Cardiac septum (tissue), 1 donor: ENCODE measurements around the gene NRCAM. TPM values are rescaled to one million over a fixed set of nuclear protein-coding genes. Genes with fewer than 3 reads are reported as not detected.

Source experiments
- DNase-seq: peaks from one replicate; pipeline ENCODE4 v3.0.0-alpha.2; 2020; ENCODE audit warnings: low spot score
- intact Hi-C: fragments of 100-400 bp; cut with DNase I; formaldehyde crosslinking; loops from one replicate; pipeline ENCODE4 v1.14.0; 2022
- total RNA-seq: library from RNA; stranded (reverse); fragmentation: NEBNext Ultra II Directional; extraction: Animal tissue kit (Norgen Biotek cat#: 25700); gene quantifications from one replicate; pipeline ENCODE4 v1.2.1, GENCODE V29; 2021
- donor health status: DM: no; HTN: no; CAD: no.

Gene NRCAM
- total RNA-seq, 1 donor from 2014 or later = 0.57 TPM

DNA sequence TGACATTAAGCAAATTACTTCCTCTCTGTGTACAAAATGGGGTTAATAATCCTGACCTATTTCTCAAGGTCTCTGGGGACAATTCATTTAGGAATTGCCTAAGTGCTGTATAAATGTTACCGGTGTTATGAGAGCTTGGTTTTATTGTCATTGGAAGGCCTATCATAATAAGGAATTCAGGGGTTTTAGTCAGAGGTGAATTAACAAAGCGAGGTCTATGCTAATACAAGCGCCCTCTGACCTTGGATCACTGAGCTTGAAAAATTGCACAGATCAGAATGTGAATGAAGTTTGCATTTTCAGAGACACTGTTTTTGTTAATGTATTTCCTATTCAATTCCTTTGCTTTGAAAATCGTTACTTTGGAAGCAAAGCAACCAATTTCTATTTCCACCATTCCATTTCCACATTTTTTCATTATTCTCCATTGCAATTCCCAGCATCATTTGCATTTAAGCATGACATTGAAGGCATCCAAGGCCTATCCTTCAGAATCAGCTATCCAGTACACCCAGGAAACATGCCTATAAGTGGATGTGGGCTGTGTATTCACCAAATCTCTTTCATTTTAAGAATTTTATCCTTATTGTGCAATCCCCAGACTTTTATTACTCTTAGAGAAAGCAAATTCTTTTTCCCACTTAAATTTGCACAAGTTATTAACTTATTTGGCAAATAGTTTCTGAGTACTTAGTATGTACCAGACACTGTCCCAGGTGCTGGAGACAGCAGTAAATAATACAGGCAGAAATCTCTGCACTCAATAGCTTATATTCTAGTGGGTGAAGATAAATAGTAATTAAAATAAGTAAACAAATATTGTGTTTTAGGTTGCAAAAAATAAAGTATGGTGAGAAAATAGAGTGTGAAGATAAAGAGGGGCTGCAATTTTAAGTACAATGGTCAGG, 133.1 kb downstream of the NRCAM start:
- intact Hi-C loops = no loop called here
- no peak for DNase-seq

DNA sequence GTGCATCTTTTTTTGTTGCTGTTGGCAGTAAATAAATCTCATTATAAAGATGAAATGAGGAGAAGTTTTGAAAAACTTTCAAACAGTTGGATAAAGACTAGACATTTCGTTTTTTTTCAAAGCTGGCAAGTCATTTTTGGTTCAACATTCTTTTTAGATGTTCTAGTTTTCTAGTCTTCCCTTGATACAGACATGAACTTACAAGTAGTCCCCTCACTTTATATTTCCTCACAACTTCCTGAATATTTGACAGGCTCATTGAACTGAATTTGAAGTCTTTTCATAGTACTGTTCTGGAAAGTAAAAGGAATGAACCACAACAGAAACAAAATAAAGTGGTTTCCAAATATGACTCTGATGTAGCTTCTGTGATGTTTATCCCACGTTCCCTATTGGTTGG, 134.2 kb downstream of the NRCAM start:
- DNase-seq = no peak
- intact Hi-C loops = no loop called here

DNA sequence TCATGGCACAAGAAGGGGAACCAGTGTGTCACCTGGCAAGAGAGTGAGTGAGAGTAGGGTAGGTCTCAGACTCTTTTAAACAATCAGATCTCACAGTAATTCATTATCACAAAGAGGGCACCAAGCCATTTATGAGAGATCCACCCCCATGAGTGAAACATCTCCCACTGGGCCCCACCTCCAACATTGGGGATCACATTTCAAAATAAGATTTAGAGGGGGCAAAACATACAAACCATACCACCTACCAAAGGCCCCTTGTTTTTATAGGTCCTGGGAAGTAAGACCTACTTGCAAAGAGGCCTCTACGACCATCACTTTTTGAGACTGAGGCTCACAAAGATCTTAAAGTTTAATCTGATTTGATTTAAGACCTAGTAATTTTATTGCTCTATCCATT, 134.9 kb downstream of the NRCAM start:
- intact Hi-C loops = no loop called here
- DNase-seq = no peak

DNA sequence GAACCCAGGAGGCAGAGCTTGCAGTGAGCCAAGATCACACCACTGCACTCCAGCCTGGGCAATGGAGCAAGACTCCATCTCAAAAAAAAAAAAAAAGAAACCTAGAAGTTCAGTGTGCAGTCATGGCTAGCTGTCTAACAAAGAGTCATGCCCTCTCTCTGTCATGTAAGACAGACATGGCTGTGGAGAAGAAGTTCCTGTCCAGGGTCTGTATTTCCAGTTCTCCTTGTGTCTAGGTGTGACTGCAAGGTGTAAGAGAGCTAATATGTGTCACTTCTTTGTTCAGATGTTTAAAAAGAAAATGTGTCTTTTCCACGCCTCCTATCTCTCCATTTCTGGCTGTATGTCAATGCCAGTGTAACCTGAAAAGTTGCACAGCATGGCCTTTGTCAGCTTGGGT, 139.5 kb downstream of the NRCAM start:
- intact Hi-C loops = no loop called here
- DNase-seq = no peak

DNA sequence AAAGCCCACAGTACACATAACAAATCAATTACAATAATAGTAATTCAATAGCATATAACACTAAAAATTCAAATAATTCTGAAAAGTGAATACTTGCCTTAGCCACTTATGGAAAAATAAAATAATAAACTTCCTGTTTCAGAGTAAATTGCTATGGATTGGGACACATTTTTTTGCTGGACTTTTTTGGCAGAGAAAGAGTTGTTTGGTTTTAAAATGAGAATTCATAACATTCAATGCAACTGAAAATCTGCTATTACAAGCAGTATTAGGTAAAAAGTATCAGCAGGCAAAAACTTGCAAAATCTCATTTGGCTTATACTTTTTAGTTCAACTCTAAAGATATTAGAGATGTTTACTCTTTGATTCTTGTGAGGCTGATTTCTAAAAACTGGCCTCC, 141.7 kb downstream of the NRCAM start:
- DNase-seq = no peak
- intact Hi-C loops = no loop called here

DNA sequence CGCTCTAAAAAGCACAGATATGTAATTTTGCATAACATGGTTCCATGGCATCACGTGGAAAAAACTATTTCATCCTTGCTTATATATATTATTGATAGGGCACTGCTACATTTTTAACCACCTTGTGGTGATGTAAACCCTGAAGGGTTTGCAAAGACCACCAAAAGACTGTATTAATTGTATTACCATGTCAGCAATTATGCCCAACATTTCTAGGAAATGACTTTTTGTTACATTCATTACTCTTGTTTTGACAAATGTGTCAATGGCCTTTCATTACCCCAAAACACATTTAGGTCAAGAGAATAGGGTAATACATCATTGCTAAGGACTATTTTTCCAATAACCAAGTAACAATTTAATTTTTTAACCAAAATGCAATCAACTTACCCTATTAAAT, 142.2 kb downstream of the NRCAM start:
- DNase-seq = no peak
- intact Hi-C loops = no loop called here

DNA sequence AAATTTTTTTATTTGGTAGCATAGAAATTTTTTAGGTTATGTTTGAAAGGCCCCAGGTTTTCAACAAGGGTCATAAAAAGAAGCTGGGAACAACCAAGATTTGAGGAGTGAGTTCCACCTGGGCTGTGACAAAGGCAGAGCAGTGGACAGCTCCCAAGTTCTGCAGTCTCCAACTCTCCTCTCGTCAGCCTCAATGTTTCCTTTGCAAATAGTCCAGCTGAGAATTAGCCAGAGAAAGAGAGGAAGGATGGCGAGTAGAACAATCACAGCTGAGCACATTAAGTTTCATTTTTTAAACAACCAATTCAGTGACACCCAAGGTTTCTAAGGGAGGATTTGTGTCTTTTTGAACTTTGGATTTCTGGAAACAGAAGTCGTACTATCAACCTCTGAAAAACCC, 143.2 kb downstream of the NRCAM start:
- intact Hi-C loops = no loop called here
- DNase-seq = no peak

DNA sequence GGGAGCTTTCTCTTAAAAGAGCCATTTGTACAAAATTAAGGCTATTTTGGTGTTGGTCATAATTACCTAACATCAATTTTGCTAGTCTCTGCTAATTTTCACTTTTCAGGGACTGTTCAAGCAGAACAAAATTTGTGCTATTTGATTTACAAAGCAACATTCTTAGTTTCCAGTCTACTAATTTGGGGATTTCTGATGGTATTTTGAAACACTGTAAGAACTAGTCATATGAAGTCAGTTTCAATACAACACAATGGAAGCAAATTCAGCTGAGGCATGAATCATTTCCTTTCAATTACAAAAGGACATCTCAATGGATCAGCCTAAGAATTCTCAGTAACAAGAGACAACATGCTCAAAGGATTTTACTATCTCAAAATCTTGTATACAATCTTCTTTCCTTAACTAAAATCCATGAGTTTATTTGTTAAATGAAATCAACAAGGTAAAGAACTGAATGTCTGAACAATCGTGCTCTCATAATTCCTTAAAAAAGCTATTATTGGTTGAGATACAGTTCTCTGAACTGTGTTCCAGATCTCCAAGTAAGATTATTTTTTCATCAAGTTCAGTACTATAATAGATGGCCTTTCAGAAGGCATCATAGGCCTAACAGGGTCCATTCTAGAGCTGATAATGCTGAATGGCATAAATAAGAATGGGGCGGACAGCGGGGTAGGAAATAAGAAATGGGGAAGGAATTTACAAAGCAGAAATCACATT, 144.6 kb downstream of the NRCAM start:
- intact Hi-C loops = no loop called here
- no peak for DNase-seq

DNA sequence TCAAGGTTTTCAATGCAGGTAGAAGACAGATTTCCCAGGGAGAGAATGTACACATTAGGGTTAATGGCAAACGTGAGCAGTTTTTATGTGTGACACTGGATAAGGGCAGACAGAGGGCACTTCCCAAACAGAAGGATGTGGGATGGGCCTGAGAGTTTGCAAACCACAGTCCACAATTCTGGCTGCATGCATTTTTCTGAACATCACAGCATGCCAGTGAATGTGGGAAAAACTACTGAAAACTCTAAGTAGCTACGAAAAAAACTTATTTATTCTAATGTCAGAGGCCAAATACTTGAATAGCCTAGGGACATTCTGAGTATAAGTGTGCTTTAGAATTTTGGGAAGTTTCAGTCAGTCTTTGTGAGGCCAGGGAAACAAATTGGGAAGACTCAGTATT, 145.9 kb downstream of the NRCAM start:
- no peak for DNase-seq
- intact Hi-C loops = no loop called here

DNA sequence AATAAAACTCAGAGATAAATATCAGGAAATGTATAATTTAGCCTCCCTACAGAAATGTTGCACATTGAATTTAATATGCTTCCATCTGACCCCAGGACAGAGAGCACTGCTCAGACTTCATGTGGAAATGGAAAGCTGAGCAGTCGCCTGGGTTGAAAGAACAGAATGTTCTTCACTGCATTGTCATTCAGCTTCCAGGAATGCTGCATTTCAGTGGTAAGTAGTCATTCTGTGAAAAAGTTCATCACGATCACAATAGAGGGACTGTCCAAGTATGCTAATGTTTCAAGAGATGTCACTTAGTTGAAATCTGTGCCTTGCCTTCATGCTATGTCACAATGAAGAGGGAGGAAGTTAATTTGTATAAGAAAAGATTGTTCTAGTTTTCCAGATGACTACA, 147.3 kb downstream of the NRCAM start:
- DNase-seq = no peak
- intact Hi-C loops = no loop called here

DNA sequence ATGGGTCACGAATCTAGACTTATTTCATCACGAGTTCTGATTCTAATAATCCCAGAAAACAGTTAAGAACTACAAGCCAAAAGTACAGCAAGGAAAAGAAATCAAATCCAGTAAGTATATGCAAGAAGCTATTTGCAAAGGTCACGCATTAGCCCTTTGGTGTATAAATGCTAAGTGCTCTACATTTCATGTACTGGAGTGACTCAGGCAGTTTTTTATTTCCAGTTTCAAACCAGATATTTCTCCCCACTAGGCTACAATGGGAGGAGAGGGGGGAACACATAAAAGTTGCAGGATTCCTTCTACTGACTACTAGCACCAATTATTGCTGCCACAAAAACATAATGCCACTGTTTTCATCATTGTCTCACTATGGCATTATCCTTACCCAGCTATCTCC, 148.0 kb downstream of the NRCAM start:
- DNase-seq = no peak
- intact Hi-C loops = no loop called here

DNA sequence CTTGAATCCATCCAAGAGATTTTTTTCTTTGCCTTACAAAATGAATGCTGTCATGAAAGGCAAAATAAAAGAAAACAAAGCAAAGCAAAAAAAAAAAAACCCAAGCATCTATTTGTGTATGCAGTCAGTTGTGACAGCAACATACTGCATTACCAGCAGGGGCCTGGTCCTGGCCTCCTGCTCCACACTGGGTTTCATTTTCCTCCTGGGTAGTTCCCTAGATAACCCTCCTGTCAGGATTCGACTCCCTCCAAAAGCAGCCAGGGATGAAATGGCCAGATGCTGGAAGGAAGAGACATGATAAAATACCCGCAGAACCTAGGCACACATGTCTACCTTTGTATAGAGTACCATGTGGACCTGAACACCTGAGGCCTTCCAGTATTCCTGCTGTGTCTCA, 148.6 kb downstream of the NRCAM start:
- intact Hi-C loops = no loop called here
- no peak for DNase-seq

DNA sequence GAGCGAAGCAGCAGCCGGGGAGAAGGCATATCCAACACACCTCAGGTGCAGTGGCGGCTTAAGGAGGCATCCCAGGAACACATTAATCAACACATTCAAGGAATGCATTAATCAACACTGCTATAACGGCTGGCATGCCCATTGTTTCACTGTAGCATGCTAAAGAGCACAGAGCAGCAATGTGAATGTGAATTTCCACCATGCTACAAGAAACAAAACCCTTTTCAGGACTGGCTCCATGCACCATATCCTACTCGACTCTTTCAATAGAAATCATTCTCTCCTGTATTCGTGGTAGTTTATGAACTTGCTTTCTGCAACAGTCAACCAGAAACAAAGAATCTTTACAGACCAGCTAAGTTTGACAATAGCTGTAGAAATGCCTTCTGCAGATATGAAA, 149.0 kb downstream of the NRCAM start:
- no peak for DNase-seq
- intact Hi-C loops = no loop called here

DNA sequence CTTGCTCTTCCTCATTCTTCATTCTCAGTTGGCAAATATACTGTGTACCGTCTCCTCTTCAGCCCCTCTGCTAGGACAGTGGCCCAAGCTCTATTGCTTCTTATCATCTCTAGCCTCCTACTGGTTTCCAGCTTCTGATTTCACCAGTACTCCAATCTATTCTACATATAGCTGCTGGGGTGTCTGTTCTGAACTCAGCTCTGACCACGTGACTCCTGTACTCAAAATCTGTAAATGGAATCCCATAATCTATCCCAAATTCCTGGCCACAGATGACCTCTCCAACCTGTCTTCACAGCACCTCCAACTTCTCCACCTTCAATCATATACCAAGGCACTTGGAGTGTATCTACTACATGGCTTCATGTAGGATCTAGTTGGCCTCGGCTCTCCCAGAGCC, 152.9 kb downstream of the NRCAM start:
- DNase-seq = no peak
- intact Hi-C loops = no loop called here

DNA sequence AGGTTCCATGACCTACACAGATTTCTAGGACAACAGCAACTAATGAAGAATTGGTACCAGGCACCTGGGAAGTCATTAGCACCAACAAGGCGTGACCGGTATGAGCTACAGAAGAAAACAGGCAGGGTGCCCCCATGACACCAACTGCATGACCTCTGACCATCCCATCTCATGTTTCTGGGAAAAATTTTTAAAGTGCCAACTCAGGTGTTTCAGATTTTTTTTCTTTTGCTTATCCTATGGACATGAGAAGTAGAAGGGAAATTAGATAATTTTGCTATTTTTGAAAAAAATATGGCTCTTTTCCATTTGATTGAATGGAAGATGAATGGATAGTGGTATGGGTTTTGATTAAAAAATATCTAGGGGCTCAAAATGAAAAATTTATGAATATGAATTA, 154.8 kb downstream of the NRCAM start:
- no peak for DNase-seq
- intact Hi-C loops = no loop called here

DNA sequence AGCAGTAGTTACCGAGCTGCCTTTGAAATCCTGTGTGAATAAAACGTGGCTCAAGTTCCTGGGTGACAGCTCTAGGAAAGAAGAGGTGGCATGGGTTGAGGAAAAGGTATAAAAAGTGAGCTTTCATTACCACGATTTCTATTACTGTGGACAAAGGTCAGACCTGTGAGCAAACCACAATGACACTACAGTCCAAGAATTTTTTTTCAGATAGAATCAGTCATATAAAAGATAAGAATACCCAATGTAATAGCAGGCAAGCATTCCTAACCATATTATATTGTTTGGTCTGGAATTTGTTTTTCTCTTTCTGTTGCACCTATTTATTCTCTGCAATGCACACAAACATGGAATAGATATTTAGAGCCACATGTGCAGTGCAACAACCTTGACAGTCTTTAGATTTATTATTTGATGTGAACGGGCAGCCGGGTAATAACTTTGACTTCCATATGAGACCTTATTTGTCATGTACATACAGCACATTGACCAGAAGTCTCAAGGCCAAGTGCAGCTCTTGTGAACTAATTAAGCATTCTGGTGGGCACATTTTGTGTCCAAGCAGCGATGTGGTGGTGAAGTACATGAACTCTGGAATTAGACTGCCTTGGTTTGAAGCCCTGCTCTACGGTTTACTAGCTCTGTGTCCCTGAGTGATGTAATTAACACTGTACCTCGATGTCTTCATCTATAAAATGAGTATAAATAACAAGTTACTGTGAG, 156.8 kb downstream of the NRCAM start:
- no peak for DNase-seq
- intact Hi-C loops = no loop called here

DNA sequence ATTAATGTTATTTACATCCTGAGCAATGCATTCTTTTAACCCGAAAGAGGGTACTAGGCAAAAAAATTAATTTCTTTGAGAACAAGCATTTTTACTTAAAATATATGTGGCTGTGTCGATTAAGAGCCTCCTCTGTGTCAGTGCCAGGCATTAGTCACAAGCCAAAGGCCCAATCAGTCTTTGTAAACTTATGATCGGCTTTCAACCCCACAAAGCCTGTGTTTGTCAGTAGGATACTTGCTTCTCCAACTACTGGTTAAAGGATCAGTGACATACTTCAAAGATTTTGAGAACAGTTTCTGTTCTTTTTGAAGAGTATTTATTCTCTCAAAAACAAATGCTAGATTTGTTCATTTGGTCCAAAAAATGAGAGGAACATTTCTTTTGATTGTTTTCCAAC, 159.3 kb downstream of the NRCAM start:
- no peak for DNase-seq
- intact Hi-C loops = no loop called here

DNA sequence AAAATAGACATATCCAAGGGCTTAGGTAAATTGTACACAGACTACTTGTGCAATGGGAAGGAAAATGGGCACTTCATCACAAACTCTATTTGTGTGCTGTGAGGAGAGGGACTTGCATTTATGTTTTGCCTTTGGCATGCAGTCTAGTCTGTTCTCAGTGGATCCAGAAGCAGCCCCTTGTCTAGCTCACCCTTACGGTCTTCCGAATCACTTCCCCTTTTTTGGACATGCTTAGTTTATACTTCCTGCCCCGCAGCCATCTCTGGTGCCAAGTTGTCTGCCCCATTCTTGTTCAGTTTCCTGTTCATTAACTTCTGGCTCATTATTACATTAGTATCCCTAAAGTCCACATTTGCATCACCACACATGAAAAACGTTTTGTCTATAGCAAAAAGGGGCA, 161.6 kb downstream of the NRCAM start:
- intact Hi-C loops = no loop called here
- DNase-seq = no peak

DNA sequence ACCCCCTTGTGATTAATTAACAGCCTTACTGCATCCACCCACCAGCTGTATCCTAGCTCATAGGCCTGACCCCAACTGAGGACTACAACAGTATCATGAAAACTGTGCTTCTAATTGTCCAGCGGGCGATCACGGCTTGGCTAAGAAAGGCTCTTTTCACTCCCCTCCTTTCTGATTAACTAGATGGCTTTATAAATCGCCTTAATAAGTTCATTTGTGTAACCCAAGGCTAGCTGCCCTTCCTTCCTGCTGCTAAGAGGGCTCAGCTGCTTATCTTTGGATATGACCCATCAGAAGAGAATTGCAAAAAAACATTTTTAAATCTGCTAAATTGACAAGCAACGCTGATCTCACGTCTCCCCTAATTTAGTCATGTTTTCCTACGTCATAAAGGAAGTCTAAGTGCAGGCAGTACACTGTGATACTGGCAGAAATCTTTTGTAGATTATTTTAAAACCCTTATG, 163.1 kb downstream of the NRCAM start:
- intact Hi-C loops = no loop called here
- DNase-seq = no peak

DNA sequence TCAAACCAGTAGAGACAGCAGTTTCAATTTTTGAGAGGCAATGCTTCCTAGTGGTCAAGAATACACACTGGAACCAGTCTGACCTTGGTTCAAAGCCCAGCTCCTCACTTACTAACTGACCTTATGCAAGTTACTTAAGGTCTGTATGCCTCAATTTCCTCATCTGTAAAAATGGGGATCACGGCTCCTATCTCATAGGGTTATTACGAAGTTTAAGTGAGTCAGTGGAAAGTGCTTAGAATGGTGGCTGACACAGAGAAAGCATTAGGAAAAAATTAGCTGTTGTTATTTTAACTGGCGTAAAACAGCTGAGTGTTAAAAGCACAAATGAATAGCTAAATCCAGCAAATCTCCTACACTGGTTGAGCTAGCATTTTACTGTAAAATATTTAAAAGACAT, 163.7 kb downstream of the NRCAM start:
- no peak for DNase-seq
- intact Hi-C loops = no loop called here
